Measurements from ENCODE around the gene SLC39A6.

DNA sequence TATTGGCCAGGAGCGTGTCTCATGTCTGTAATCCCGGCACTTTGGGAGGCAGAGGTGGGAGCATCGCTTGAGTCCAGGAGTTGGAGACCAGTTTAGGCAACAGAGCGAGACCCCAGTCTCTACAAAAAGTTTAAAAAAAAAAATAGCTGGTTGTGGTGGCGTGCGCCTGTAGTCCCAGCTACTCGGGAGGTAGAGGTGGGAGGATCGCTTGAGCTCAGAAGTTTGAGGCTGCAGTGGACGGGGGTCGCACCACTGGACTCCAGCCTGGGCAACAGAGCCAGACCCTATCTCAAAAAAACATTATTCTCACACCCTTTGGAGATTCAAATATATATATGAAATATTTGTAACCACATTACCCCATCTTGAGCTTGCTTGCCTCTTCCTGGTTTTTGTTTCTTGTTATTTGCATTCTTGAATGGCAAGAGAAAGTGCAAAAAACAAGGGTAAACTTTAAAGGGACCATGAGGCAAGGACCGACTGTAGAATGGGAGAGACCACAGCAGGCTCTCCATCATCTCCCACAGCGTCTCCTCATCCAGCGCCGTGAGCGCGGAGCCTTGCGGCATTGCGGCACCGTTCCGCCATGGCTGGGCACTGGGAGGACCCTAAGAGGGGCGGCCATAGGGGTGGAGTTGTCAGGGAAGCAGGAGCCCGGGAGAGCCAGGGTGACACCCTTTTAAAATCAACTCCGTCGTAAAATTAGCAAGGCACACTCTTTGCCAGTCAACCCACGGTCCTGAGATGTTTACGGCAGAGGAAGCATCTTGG lies 1.9 kb upstream of the SLC39A6 start:
- TF ChIP-seq, protein P1, sequence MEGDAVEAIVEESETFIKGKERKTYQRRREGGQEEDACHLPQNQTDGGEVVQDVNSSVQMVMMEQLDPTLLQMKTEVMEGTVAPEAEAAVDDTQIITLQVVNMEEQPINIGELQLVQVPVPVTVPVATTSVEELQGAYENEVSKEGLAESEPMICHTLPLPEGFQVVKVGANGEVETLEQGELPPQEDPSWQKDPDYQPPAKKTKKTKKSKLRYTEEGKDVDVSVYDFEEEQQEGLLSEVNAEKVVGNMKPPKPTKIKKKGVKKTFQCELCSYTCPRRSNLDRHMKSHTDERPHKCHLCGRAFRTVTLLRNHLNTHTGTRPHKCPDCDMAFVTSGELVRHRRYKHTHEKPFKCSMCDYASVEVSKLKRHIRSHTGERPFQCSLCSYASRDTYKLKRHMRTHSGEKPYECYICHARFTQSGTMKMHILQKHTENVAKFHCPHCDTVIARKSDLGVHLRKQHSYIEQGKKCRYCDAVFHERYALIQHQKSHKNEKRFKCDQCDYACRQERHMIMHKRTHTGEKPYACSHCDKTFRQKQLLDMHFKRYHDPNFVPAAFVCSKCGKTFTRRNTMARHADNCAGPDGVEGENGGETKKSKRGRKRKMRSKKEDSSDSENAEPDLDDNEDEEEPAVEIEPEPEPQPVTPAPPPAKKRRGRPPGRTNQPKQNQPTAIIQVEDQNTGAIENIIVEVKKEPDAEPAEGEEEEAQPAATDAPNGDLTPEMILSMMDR (IDR thresholded peaks at IDR 0.05): no peak
- no peak for TF ChIP-seq POLR2A (IDR thresholded peaks at IDR 0.05)

Data from heart left ventricle (tissue), 13 donors.